H1 (cell line): ENCODE data around the gene NHSL2. TPM values are rescaled to one million over a fixed set of nuclear protein-coding genes. Genes with fewer than 3 reads are reported as not detected.

Experiments
- CTCF ChIA-PET: fragments of 300-600 bp; sonication (Branson Sonifier 250); formaldehyde crosslinking; loops from one replicate; lab custom pipeline; 2021; ENCODE audit not compliant: partially characterized antibody; lab: Charles Lee
- POLR2A ChIA-PET: fragments of 300-600 bp; sonication (Branson Sonifier 250); formaldehyde crosslinking; loops from one replicate; lab custom pipeline; 2021; ENCODE audit warnings: inconsistent platforms; ENCODE audit not compliant: partially characterized antibody; lab: Charles Lee
- DNase-seq, 2 experiments: peaks; one replicate each; pipeline versions ENCODE4 v3.0.0 to v3.0.0-alpha.2; 2010 to 2022; ENCODE audit warnings: low spot score in 2 of 2, low read depth in 1 of 2, mixed read lengths in 1 of 2
- FAIRE-seq: peaks from 2 replicates; lab custom pipeline; 2011; peaks lifted over from hg19 to GRCh38; lab: Jason Lieb, UNC
- H2AFZ ChIP-seq: 2 replicates; pipeline ENCODE4 v1.8.1; 2012; ENCODE audit warnings: low read length, inconsistent platforms
- H2AK5ac ChIP-seq: 2 replicates; pipeline ENCODE4 v1.6.1; 2013; ENCODE audit warnings: low read depth, low read length
- H2BK120ac ChIP-seq: replicated peaks from 2 replicates; pipeline ENCODE3; 2013; ENCODE audit warnings: low read depth, low read length, inconsistent platforms
- H2BK12ac ChIP-seq: 2 replicates; pipeline ENCODE4 v1.6.1; 2013; ENCODE audit warnings: low read depth, low read length
- H2BK15ac ChIP-seq: 2 replicates; pipeline ENCODE4 v1.6.1; 2013; ENCODE audit warnings: low read length
- H2BK20ac ChIP-seq: 2 replicates; pipeline ENCODE4 v1.6.1; 2013; ENCODE audit warnings: low read length
- H2BK5ac ChIP-seq: 2 replicates; pipeline ENCODE4 v1.6.1; 2013; ENCODE audit warnings: low read depth, low read length
- H3K14ac ChIP-seq: 2 replicates; pipeline ENCODE4 v1.6.1; 2013; ENCODE audit warnings: inconsistent platforms; ENCODE audit not compliant: insufficient read length
- H3K18ac ChIP-seq: 2 replicates; pipeline ENCODE4 v1.6.1; 2013; ENCODE audit warnings: low read length; ENCODE audit errors: extremely low read depth
- H3K23ac ChIP-seq: 2 replicates; pipeline ENCODE4 v1.6.1; 2013; ENCODE audit warnings: inconsistent platforms; ENCODE audit not compliant: insufficient read length
- H3K23me2 ChIP-seq: 2 replicates; pipeline ENCODE4 v1.6.1; 2013; ENCODE audit warnings: low read depth, low read length
- H3K27ac ChIP-seq: 2 replicates; pipeline ENCODE4 v1.6.1; 2011; ENCODE audit warnings: low read depth, low read length, inconsistent platforms
- H3K27me3 ChIP-seq, 4 experiments: replicated peaks in 1 of 4; 1 replicate in 1 of 4; 2 replicates in 3 of 4; pipeline versions ENCODE4 v1.6.1 to v1.8.1; 2011 to 2013; ENCODE audit warnings: low read length in 3 of 4, mild to moderate bottlenecking in 3 of 4, inconsistent platforms in 2 of 4, mixed read lengths in 2 of 4, moderate library complexity in 1 of 4; ENCODE audit not compliant: control insufficient read depth in 3 of 4, insufficient read depth in 3 of 4; ENCODE audit errors: extremely low read depth in 1 of 4
- H3K36me3 ChIP-seq, 4 experiments: 2 replicates each; pipeline versions ENCODE4 v1.6.1 to v1.8.1; 2011 to 2013; ENCODE audit warnings: mild to moderate bottlenecking in 4 of 4, low read length in 3 of 4, moderate library complexity in 2 of 4, control low read depth in 1 of 4, inconsistent platforms in 1 of 4; ENCODE audit not compliant: insufficient read depth in 4 of 4, control insufficient read depth in 2 of 4
- H3K4ac ChIP-seq: replicated peaks from 2 replicates; pipeline ENCODE3; 2013; ENCODE audit warnings: low read length, low read depth, mixed read lengths, inconsistent platforms; ENCODE audit not compliant: insufficient read length
- H3K4me1 ChIP-seq, 4 experiments: replicated peaks in 1 of 4; 1 replicate in 1 of 4; 2 replicates in 3 of 4; pipeline versions ENCODE4 v1.6.1 to v1.8.1; 2011 to 2013; ENCODE audit warnings: low read length in 3 of 4, inconsistent platforms in 2 of 4, mixed read lengths in 1 of 4; ENCODE audit not compliant: insufficient read depth in 4 of 4, control insufficient read depth in 3 of 4
- H3K4me2 ChIP-seq, 2 experiments: 2 replicates each; pipeline versions ENCODE4 v1.6.1 to v1.8.1; 2011 to 2013; ENCODE audit warnings: low read depth in 2 of 2, low read length in 2 of 2, control low read depth in 1 of 2, inconsistent platforms in 1 of 2, mild to moderate bottlenecking in 1 of 2; ENCODE audit not compliant: insufficient read depth in 1 of 2
- H3K4me3 ChIP-seq, 4 experiments: fragments of 200-600, 300-600 bp in 1 of 4; sonication (generic), shearing (Covaris generic), sonication (Bioruptor Twin) in 1 of 4; 2 replicates each; pipeline versions ENCODE4 v1.5.1 to v1.8.1; 2011 to 2016; ENCODE audit warnings: low read length in 4 of 4, low read depth in 3 of 4, control low read depth in 2 of 4, inconsistent platforms in 2 of 4, mild to moderate bottlenecking in 2 of 4, mixed read lengths in 1 of 4, moderate library complexity in 1 of 4; ENCODE audit not compliant: insufficient read depth in 2 of 4; ENCODE audit errors: extremely low read depth in 1 of 4
- H3K56ac ChIP-seq: replicated peaks from 2 replicates; pipeline ENCODE3; 2013; ENCODE audit warnings: low read depth, mild to moderate bottlenecking, mixed read lengths, low read length, inconsistent platforms; ENCODE audit not compliant: insufficient read length
- H3K79me1 ChIP-seq: 2 replicates; pipeline ENCODE4 v1.6.1; 2013; ENCODE audit warnings: low read depth, low read length, control low read depth
- H3K79me2 ChIP-seq, 2 experiments: 2 replicates each; pipeline versions ENCODE4 v1.6.1 to v1.8.1; 2012 to 2013; ENCODE audit warnings: low read length in 2 of 2, mild to moderate bottlenecking in 2 of 2, inconsistent platforms in 1 of 2; ENCODE audit not compliant: insufficient read depth in 2 of 2, control insufficient read depth in 1 of 2
- H3K9ac ChIP-seq, 4 experiments: replicated peaks in 1 of 4; 1 replicate in 1 of 4; 2 replicates in 3 of 4; pipeline versions ENCODE4 v1.6.1 to v1.8.1; 2011 to 2013; ENCODE audit warnings: low read depth in 3 of 4, low read length in 3 of 4, control low read depth in 2 of 4, mild to moderate bottlenecking in 2 of 4, moderate library complexity in 2 of 4, inconsistent platforms in 1 of 4; ENCODE audit errors: extremely low read depth in 1 of 4
- H3K9me3 ChIP-seq, 2 experiments: 2 replicates each; pipeline versions ENCODE4 v1.6.1 to v1.8.1; 2012 to 2013; ENCODE audit warnings: mild to moderate bottlenecking in 2 of 2, moderate library complexity in 2 of 2, control low read depth in 1 of 2, inconsistent platforms in 1 of 2, low read depth in 1 of 2, low read length in 1 of 2, mixed read lengths in 1 of 2; ENCODE audit not compliant: insufficient read depth in 2 of 2
- H4K20me1 ChIP-seq, 2 experiments: replicated peaks in 1 of 2; 2 replicates each; pipeline versions ENCODE3 to v1.8.1; 2011 to 2013; ENCODE audit warnings: inconsistent platforms in 2 of 2, low read length in 2 of 2, mild to moderate bottlenecking in 1 of 2; ENCODE audit not compliant: insufficient read depth in 2 of 2, control insufficient read depth in 1 of 2
- H4K5ac ChIP-seq: 2 replicates; pipeline ENCODE4 v1.6.1; 2013; ENCODE audit warnings: low read length, low read depth, mixed read lengths, inconsistent platforms; ENCODE audit not compliant: insufficient read length
- H4K8ac ChIP-seq: 2 replicates; pipeline ENCODE4 v1.8.0; 2013; ENCODE audit warnings: mild to moderate bottlenecking, moderate library complexity, low read length, inconsistent platforms; ENCODE audit not compliant: insufficient read depth; ENCODE audit errors: extremely low read depth
- H4K91ac ChIP-seq: replicated peaks from 2 replicates; pipeline ENCODE3; 2013; ENCODE audit warnings: low read length, mixed read lengths, inconsistent platforms; ENCODE audit not compliant: insufficient read length
- CBX8 ChIP-seq: fragments of 300-800, 300-1000 bp; sonication (generic); IDR thresholded peaks from 2 replicates; pipeline ENCODE4 v1.7.1; 2016; ENCODE audit warnings: low read depth, low read length, borderline replicate concordance
- CTCF ChIP-seq, 3 experiments: IDR thresholded peaks; 1 replicate in 2 of 3; 2 replicates in 1 of 3; pipeline versions ENCODE4 v1.5.1 to v1.6.1; 2011; ENCODE audit warnings: low read length in 3 of 3, mild to moderate bottlenecking in 3 of 3, inconsistent platforms in 2 of 3, low read depth in 1 of 3, moderate library complexity in 1 of 3; ENCODE audit not compliant: insufficient read depth in 1 of 3; ENCODE audit errors: control extremely low read depth in 1 of 3
- FOSL1 ChIP-seq: IDR thresholded peaks from 2 replicates; pipeline ENCODE4 v1.6.1; 2011; ENCODE audit warnings: mild to moderate bottlenecking, low read depth, low read length, moderate library complexity; ENCODE audit not compliant: insufficient read depth
- MAFK ChIP-seq: IDR thresholded peaks from 2 replicates; pipeline ENCODE4 v1.6.1; 2012; ENCODE audit warnings: low read depth, mild to moderate bottlenecking, improper control_type of control experiment, low read length
- PHF8 ChIP-seq: fragments of 200-600 bp; sonication (generic); conservative IDR thresholded peaks from 2 replicates; pipeline ENCODE4 v1.7.1; 2012; ENCODE audit warnings: low read depth, mild to moderate bottlenecking, inconsistent platforms, low read length, moderate library complexity
- POLR2AphosphoS5 ChIP-seq: IDR thresholded peaks from 2 replicates; pipeline ENCODE4 v1.6.1; 2011; ENCODE audit warnings: low read depth, low read length
- RNF2 ChIP-seq: fragments of 200-900, 300-1000 bp; sonication (generic); IDR thresholded peaks from 2 replicates; pipeline ENCODE4 v1.7.1; 2016; ENCODE audit warnings: borderline replicate concordance, low read depth, mild to moderate bottlenecking, antibody characterized with exemption, low read length; ENCODE audit not compliant: poor library complexity, severe bottlenecking; ENCODE audit errors: missing control alignments
- TAF1 ChIP-seq: IDR thresholded peaks from 2 replicates; pipeline ENCODE4 v1.6.1; 2011; ENCODE audit warnings: mild to moderate bottlenecking, low read depth, low read length
- USF2 ChIP-seq: IDR thresholded peaks from 2 replicates; pipeline ENCODE4 v1.6.1; 2011; ENCODE audit warnings: low read length, improper control_type of control experiment
- ZNF274 ChIP-seq: IDR thresholded peaks from 2 replicates; pipeline ENCODE4 v1.7.0; 2012; ENCODE audit warnings: low read length, borderline replicate concordance; ENCODE audit errors: extremely low read depth
- WGBS, 2 experiments: shearing (Covaris generic) in 1 of 2; methylation state at CpG; one replicate each; pipeline versions ENCODE4 v1.1.6 to v1.1.7; 2013 to 2015; ENCODE audit warnings: low lambda C conversion rate in 2 of 2, mixed read lengths in 2 of 2, inconsistent platforms in 1 of 2, low coverage in 1 of 2, missing lambda C conversion rate in 1 of 2; ENCODE audit not compliant: insufficient replicate concordance in 2 of 2, insufficient coverage in 1 of 2, insufficient read length in 1 of 2; ENCODE audit errors: extremely low coverage in 1 of 2, missing lambda C conversion rate in 1 of 2; 5-methylcytosine and 5-hydroxymethylcytosine counted together
- polyA plus RNA-seq, 7 experiments: library from polyadenylated mRNA; depleted of rRNA in 3 of 7; stranded (reverse) in 5 of 7; unstranded in 2 of 7; fragments of >200 nt in 5 of 7; fragments of 200-250 nt in 2 of 7; gene quantifications; 1 replicate in 5 of 7; 2 replicates in 1 of 7; 4 replicates in 1 of 7; pipeline versions ENCODE4 v1.2.1 to v1.2.3, GENCODE V29; 2011 to 2013; ENCODE audit warnings: missing spikeins in 2 of 7, mixed read lengths in 2 of 7
- total RNA-seq: library from RNA; stranded (reverse); fragmentation: NEBNext Ultra II Directional; extraction: Animal tissue kit (Norgen Biotek cat#: 25700); gene quantifications from 2 replicates; pipeline ENCODE4 v1.2.1, GENCODE V29; 2021

NHSL2 gene
- total and polyA plus RNA-seq, 2 of the 8 experiments (the other 6 are each of a cell fraction or from before 2014, with no cell fraction given): 3.7 to 7.2 TPM

- no peaks in the 10 kb centered on the region for H3K23me2 ChIP-seq
- H2AFZ ChIP-seq: no peak overlapping the region
- FAIRE-seq (no peak), DNase-seq (no peak)
- H3K4ac ChIP-seq: no peak overlapping the region
- no peak overlapping the region for H4K5ac ChIP-seq
- H4K91ac ChIP-seq: no peak overlapping the region
- no peak overlapping the region for H2BK20ac ChIP-seq
- no peak overlapping the region for H3K56ac ChIP-seq
- no peak overlapping the region for H2AK5ac ChIP-seq
- no peaks in the 10 kb centered on the region for H4K20me1 ChIP-seq
- no peak overlapping the region for H3K23ac ChIP-seq
- ChIA-PET CTCF (interaction anchor here (1.5 kb wide), 1 partner anchor 26 kb away, joined by 4 read pairs; no protein-coding TSS in a partner anchor), POLR2A (no interaction called here)
- H3K4me3 ChIP-seq: no peak overlapping the region
- no peak overlapping the region for H3K9ac ChIP-seq
- no peak overlapping the region for H3K14ac ChIP-seq
- no peaks in the 10 kb centered on the region for H3K79me2 ChIP-seq
- no peak overlapping the region for H3K27ac ChIP-seq
- no peak for TF ChIP-seq MAFK
- TF ChIP-seq ZNF274: no peak
- no peak for TF ChIP-seq FOSL1
- TF ChIP-seq RNF2: no peak
- TF ChIP-seq CBX8: no peak
- TF ChIP-seq PHF8: no peak
- no peak for TF ChIP-seq CTCF (IDR thresholded peaks at IDR 0.05; ENCODE audit: control extremely low read depth in 1 of 3, insufficient read depth in 1 of 3, low read depth in 1 of 3, low read length in 3 of 3)
- no peak for TF ChIP-seq USF2
- no peak for TF ChIP-seq POLR2AphosphoS5
- no peak for TF ChIP-seq TAF1
- no peaks in the 10 kb centered on the region for H3K27me3 ChIP-seq
- no peak overlapping the region for H2BK5ac ChIP-seq
- H3K4me2 ChIP-seq: no peak overlapping the region
- no peak overlapping the region for H2BK12ac ChIP-seq
- H4K8ac ChIP-seq: no peak overlapping the region
- no peak overlapping the region for H2BK15ac ChIP-seq
- no peaks in the 10 kb centered on the region for H3K36me3 ChIP-seq
- H3K18ac ChIP-seq: no peak overlapping the region
- 91% methylated on average over 10 of the region's 10 CpGs; no CpG with 5 or more reads in 1 of the 2 experiments for WGBS, 2 experiments
- no peaks in the 10 kb centered on the region for H3K9me3 ChIP-seq
- H2BK120ac ChIP-seq: no peak overlapping the region
- no peaks in the 10 kb centered on the region for H3K79me1 ChIP-seq
- H3K4me1 ChIP-seq: peaks cover 0 to 7% (median 1%) of the 10 kb centered on the region in 4 experiments; a peak in 2 of 7 replicates
Measured at GRCh38 chrX:72108666-72109065, 198.0 kb downstream of the NHSL2 start.
